Neutrophil (primary cell): ENCODE results near the gene OSBPL3.

ENCODE experiments used
- H3K27ac ChIP-seq: fragments of 200-600 bp; sonication (generic); 2 replicates; pipeline ENCODE4 v1.5.1; 2016; ENCODE audit warnings: mild to moderate bottlenecking, moderate library complexity
- H3K27me3 ChIP-seq: fragments of 200-600 bp; sonication (generic); 2 replicates; pipeline ENCODE4 v1.6.0; 2016; ENCODE audit warnings: mild to moderate bottlenecking
- H3K36me3 ChIP-seq: fragments of 200-600 bp; sonication (generic); 2 replicates; pipeline ENCODE4 v1.5.1; 2017
- H3K4me1 ChIP-seq, 2 experiments: fragments of 200-600 bp in 1 of 2; sonication (generic) in 1 of 2; 1 replicate in 1 of 2; 2 replicates in 1 of 2; pipeline versions ENCODE4 v1.5.1 to v1.6.1; 2013 to 2016; ENCODE audit warnings: low read depth in 1 of 2, low read length in 1 of 2, mild to moderate bottlenecking in 1 of 2, moderate library complexity in 1 of 2; ENCODE audit not compliant: control insufficient read depth in 1 of 2, insufficient read depth in 1 of 2
- H3K4me3 ChIP-seq, 2 experiments: fragments of 200-600 bp in 1 of 2; sonication (generic) in 1 of 2; 1 replicate in 1 of 2; 2 replicates in 1 of 2; pipeline ENCODE4 v1.5.1; 2013 to 2016; ENCODE audit warnings: low read depth in 1 of 2, low read length in 1 of 2, mild to moderate bottlenecking in 1 of 2, moderate library complexity in 1 of 2
- H3K9me3 ChIP-seq: fragments of 200-600 bp; sonication (generic); 2 replicates; pipeline ENCODE4 v1.5.1; 2016
- TF ChIP-seq, protein P1 (sequence below): fragments of 200-600 bp; sonication (generic); IDR thresholded peaks from 2 replicates; pipeline ENCODE4 v1.5.1; 2016; ENCODE audit warnings: antibody characterized with exemption

Gene OSBPL3

DNA sequence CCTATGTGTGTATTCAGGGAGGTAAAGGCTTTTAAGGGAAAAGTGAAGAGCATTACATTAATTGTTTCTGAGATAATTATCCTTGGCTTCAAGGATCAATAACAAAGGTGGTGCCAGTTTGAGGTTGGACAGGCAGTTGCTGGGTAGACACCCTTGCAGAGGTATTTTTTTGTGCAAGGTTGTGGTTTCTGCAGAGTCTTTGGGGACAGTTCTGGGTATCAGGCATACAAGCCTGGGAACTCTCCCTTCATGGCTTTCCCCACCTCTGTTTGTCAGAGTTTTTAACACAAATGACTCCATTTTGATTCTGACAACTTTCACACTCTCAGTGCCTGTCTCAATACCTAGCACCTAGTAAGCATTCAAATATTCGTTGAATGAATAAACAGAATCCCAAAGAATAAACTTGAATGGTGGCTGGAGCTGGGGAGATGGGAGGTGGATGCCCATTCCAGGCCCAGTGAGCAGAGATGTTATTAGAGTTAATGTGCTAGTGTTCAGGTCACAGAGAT, 7.4 kb upstream of the OSBPL3 start:
- H3K4me3 ChIP-seq, result no peak overlapping the region
- H3K9me3 ChIP-seq, result no peaks in the 10 kb centered on the region
- no peaks in the 10 kb centered on the region for H3K36me3 ChIP-seq
- TF ChIP-seq, protein P1, sequence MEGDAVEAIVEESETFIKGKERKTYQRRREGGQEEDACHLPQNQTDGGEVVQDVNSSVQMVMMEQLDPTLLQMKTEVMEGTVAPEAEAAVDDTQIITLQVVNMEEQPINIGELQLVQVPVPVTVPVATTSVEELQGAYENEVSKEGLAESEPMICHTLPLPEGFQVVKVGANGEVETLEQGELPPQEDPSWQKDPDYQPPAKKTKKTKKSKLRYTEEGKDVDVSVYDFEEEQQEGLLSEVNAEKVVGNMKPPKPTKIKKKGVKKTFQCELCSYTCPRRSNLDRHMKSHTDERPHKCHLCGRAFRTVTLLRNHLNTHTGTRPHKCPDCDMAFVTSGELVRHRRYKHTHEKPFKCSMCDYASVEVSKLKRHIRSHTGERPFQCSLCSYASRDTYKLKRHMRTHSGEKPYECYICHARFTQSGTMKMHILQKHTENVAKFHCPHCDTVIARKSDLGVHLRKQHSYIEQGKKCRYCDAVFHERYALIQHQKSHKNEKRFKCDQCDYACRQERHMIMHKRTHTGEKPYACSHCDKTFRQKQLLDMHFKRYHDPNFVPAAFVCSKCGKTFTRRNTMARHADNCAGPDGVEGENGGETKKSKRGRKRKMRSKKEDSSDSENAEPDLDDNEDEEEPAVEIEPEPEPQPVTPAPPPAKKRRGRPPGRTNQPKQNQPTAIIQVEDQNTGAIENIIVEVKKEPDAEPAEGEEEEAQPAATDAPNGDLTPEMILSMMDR, result no peak
- H3K27ac ChIP-seq, result no peak overlapping the region
- H3K4me1 ChIP-seq, result no peaks in the 10 kb centered on the region
- peaks cover 37% of the 10 kb centered on the region for H3K27me3 ChIP-seq

DNA sequence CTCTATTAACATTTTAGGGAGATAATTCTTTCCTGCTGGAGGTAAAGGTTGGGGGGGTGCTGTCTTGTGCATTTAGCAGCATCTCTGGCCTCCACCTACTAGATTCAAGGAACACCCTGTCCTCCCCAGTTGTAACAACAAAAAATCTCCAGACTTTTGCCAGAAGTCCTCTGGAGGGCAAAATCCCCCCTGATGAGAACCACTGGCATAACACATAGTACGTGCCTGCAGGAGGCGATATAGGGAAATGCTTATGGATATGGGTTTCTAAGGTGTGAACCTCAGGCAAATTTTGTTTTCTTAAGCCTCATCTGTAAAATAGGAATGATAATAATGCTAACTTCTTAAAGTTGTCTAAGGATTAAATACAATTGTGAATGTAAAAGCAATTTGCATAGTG, 2.9 kb upstream of the OSBPL3 start:
- H3K4me3 ChIP-seq, result no peak overlapping the region

DNA sequence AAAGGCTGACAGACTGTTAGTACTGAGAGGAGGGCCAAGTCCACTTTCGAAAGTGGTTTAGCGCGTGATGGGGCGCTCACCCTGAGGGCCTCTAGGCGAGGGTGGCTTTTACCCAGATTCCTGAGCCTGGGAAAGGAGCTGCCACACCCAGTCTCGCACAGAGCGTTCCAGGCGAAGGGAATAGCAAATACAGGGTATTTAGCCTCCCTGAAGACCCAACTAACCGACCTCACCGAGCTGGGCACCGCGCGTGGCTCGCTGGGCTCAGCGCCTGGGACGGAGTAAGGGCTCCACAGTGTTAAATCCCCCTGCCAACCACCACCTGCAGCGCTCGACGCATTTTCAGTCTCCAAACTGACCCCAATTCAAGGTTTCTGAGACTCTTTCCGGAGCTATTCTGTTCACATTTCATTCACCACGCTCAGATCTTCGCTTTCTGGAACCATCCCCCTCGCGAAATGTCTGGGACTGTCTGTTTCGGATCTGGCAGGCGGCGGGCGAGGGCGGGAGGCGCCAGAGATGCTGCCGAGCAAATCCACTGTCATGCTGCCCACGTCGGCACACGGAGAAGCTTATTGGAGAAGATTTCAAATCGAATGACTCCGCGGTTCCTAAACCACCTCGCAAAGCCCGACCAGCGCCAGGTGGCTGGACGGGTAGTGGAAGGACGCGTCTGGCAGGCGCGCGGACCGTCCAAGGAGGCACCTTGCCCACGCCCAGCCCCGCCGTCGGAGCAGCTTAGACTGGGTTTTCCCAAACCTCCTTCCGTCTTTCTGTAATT, 1.4 kb upstream of the OSBPL3 start:
- no peaks in the 10 kb centered on the region for H3K36me3 ChIP-seq
- TF ChIP-seq, protein P1, result no peak
- no peak overlapping the region for H3K27ac ChIP-seq
- peaks cover 26 to 27% of the 10 kb centered on the region in 2 experiments for H3K4me1 ChIP-seq
- no peaks in the 10 kb centered on the region for H3K9me3 ChIP-seq
- H3K27me3 ChIP-seq, result peaks cover 78% of the 10 kb centered on the region
- peak overlapping the region; percentile 70 to 89 for H3K4me3 ChIP-seq

More for the DNA sequence above, 2.9 kb upstream of the OSBPL3 start:
- peaks cover 26 to 27% of the 10 kb centered on the region in 2 experiments for H3K4me1 ChIP-seq
- no peaks in the 10 kb centered on the region for H3K36me3 ChIP-seq
- H3K27ac ChIP-seq, result no peak overlapping the region
- no peaks in the 10 kb centered on the region for H3K9me3 ChIP-seq
- H3K27me3 ChIP-seq, result peaks cover 74% of the 10 kb centered on the region
- TF ChIP-seq, protein P1, result no peak

DNA sequence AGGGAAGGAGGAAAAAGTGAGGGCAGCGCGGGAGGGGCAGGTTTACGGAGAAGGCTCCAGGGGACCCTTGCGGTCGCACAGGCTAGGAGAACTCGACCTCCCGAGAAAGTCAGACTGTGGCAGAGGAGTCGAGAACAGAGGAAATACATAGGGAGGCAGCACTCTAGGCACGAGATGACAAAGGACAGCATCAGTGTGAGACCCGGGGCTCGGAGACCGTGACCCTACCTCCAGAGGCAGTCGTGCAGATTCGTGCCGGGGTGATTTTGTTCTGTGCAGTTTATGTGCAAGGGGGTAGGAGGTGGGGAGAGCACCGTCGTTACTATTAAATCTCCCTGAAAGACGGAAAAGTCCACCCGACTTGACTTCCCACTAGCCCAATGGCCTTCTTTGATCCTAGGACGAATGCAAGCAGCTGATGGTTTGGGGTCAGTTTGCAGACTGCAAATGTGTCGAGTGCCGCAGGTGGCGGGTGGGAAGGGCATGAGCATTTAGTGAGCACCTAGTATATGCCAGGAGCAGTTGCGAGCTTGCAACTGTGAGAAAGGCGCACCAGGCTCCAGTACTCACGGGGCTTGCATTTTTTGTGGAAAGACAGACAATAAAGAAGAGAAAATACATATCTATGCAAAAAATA, 674 bp upstream of the OSBPL3 start:
- Histone ChIP-seq H3K27ac (peak overlapping the region; percentile 28), H3K9me3 (no peaks in the 10 kb centered on the region), H3K27me3 (peaks cover 85% of the 10 kb centered on the region), H3K4me1 (peaks cover 26 to 27% of the 10 kb centered on the region in 2 experiments), H3K36me3 (no peaks in the 10 kb centered on the region), H3K4me3 (peak overlapping the region; percentile 70 to 89)
- TF ChIP-seq, protein P1, result no peak

DNA sequence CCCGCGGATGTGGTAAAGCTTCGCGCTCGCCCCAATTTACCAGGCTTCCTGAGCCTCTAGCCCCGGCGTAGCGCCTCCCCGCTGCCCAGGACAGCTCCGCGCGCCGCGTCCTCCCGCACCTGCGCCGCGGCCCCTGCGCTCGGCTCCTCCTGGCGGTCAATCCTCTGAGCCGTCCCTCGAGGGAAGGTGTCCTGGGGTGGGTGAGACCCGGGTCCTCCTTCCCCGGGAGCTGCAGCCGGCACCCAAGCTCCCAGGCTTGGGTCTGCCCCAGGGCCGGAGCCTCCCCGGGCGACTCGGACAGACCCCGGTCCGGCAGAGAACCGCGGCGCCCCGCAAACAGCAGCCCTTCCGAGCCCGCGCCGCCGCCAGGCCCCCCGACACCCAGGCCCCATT, 512 bp downstream of the OSBPL3 start:
- Histone ChIP-seq H3K27me3 (peaks cover 88% of the 10 kb centered on the region), H3K4me1 (peaks cover 26 to 27% of the 10 kb centered on the region in 2 experiments), H3K9me3 (no peaks in the 10 kb centered on the region), H3K4me3 (peak overlapping the region; percentile 70 to 89), H3K27ac (no peak overlapping the region), H3K36me3 (no peaks in the 10 kb centered on the region)
- TF ChIP-seq, protein P1, result no peak
